B cell (primary cell): ENCODE measurements around the gene ITPR1.

Experiments used
- CTCF ChIP-seq: fragments of 200-600 bp; IDR thresholded peaks from one replicate; pipeline ENCODE4 v1.8.0; 2022; ENCODE audit warnings: antibody characterized with exemption, mild to moderate bottlenecking
- EZH2 ChIP-seq: IDR thresholded peaks from 2 replicates; pipeline ENCODE4 v1.6.1; 2012; ENCODE audit warnings: borderline replicate concordance, low read depth, mild to moderate bottlenecking, moderate library complexity, low read length; ENCODE audit not compliant: insufficient read depth, poor library complexity, severe bottlenecking

GRCh38 chr3:4841776-4842440 is 348.8 kb downstream of the ITPR1 start:
- TF ChIP-seq CTCF (no peak), EZH2 (no peak)
